RPMI7951 (cell line): ENCODE results near the gene HACL1. TPM values are rescaled to one million over a fixed set of nuclear protein-coding genes. Genes with fewer than 3 reads are reported as not detected.
"Not testable (repeated sequence)": the region's sequence is repeated elsewhere in the genome, so short reads cannot be mapped to it uniquely, and the experiment has no call there.

ENCODE experiments used
- DNase-seq: peaks from one replicate; pipeline ENCODE4 v3.0.0-alpha.2; 2012; ENCODE audit warnings: low read depth
- total RNA-seq: library from RNA; depleted of rRNA; stranded (reverse); fragments of >200 nt; shearing (Covaris generic); gene quantifications from 2 replicates; pipeline ENCODE4 v1.2.3, GENCODE V29; 2014

HACL1 gene
- total RNA-seq, 1 experiment from 2014 or later: 35.1 TPM

GRCh38 chr3:15630646-15631350, 29.4 kb upstream of the HACL1 start:
- peak; percentile 93 for DNase-seq

GRCh38 chr3:15629860-15630597, 28.7 kb upstream of the HACL1 start:
- DNase-seq: peak; percentile 89

- no peak for DNase-seq
Measured at GRCh38 chr3:15628967-15629366, 27.6 kb upstream of the HACL1 start.

GRCh38 chr3:15623535-15624440, 22.4 kb upstream of the HACL1 start:
- no peak for DNase-seq

GRCh38 chr3:15619659-15620464, 18.5 kb upstream of the HACL1 start:
- DNase-seq: not testable (repeated sequence)

GRCh38 chr3:15616053-15616452, 14.7 kb upstream of the HACL1 start:
- no peak for DNase-seq

GRCh38 chr3:15614958-15615357, 13.6 kb upstream of the HACL1 start:
- DNase-seq: no peak

GRCh38 chr3:15612001-15612400, 10.6 kb upstream of the HACL1 start:
- DNase-seq: no peak

GRCh38 chr3:15611018-15611417, 9.6 kb upstream of the HACL1 start:
- DNase-seq: no peak

- DNase-seq: peak; percentile 98
Measured at GRCh38 chr3:15610082-15610759, 8.9 kb upstream of the HACL1 start.

- DNase-seq: no peak
Measured at GRCh38 chr3:15606434-15606891, 5.1 kb upstream of the HACL1 start.

- DNase-seq: not testable (repeated sequence)
Measured at GRCh38 chr3:15604584-15604983, 3.2 kb upstream of the HACL1 start.

GRCh38 chr3:15602816-15603215, 1.4 kb upstream of the HACL1 start:
- not testable (repeated sequence) for DNase-seq

GRCh38 chr3:15602146-15602536, 772 bp upstream of the HACL1 start:
- DNase-seq: no peak

GRCh38 chr3:15601046-15601398, 347 bp downstream of the HACL1 start:
- peak; percentile 16 for DNase-seq

- no peak for DNase-seq
Measured at GRCh38 chr3:15595955-15596354, 5.4 kb downstream of the HACL1 start.

GRCh38 chr3:15592968-15593367, 8.4 kb downstream of the HACL1 start:
- DNase-seq: no peak

GRCh38 chr3:15591928-15592327, 9.4 kb downstream of the HACL1 start:
- DNase-seq: no peak

GRCh38 chr3:15591242-15591641, 10.1 kb downstream of the HACL1 start:
- no peak for DNase-seq

GRCh38 chr3:15585111-15585845, 16.1 kb downstream of the HACL1 start:
- no peak for DNase-seq
